CD4-positive, alpha-beta memory T cell (primary cell): Measurements from ENCODE around the gene ACKR2. TPM values are rescaled to one million over a fixed set of nuclear protein-coding genes. Genes with fewer than 3 reads are reported as not detected.

Experiments
- CTCF ChIA-PET: fragments of 350-600 bp; sonication (Branson Sonifier 250); formaldehyde crosslinking; loops from one replicate; lab custom pipeline; 2021; ENCODE audit warnings: inconsistent platforms; ENCODE audit not compliant: partially characterized antibody; lab: Charles Lee
- POLR2A ChIA-PET: fragments of 350-600 bp; sonication (Branson Sonifier 250); formaldehyde crosslinking; loops from one replicate; lab custom pipeline; 2021; ENCODE audit not compliant: partially characterized antibody; lab: Charles Lee
- DNase-seq, 5 donors: peaks; one replicate each; pipeline versions ENCODE4 v3.0.0 to v3.0.0-alpha.2; 2020 to 2022; ENCODE audit warnings: mixed read lengths in 1 of 5
- H3K27ac ChIP-seq: one replicate; pipeline ENCODE4 v1.7.0; 2013; ENCODE audit warnings: low read depth, low read length
- H3K27me3 ChIP-seq: 2 replicates; pipeline ENCODE4 v1.7.0; 2013; ENCODE audit warnings: mild to moderate bottlenecking, low read length, moderate library complexity; ENCODE audit not compliant: insufficient read depth
- H3K36me3 ChIP-seq: 2 replicates; pipeline ENCODE4 v1.7.0; 2013; ENCODE audit warnings: mild to moderate bottlenecking, low read length, moderate library complexity; ENCODE audit not compliant: insufficient read depth
- H3K4me1 ChIP-seq: 2 replicates; pipeline ENCODE4 v1.7.0; 2013; ENCODE audit warnings: mild to moderate bottlenecking, low read length, moderate library complexity; ENCODE audit not compliant: insufficient read depth
- H3K4me3 ChIP-seq, 2 donors: one replicate each; pipeline ENCODE4 v1.7.0; 2013; ENCODE audit warnings: low read length in 2 of 2, mild to moderate bottlenecking in 1 of 2
- H3K9me3 ChIP-seq, 2 donors: one replicate each; pipeline ENCODE4 v1.7.0; 2013; ENCODE audit warnings: low read length in 2 of 2, control low read depth in 1 of 2; ENCODE audit not compliant: control insufficient read depth in 1 of 2
- H3K27ac Mint-ChIP-seq, 7 donors: one replicate each; pipeline ENCODE4 v1.8.0; 2020 to 2021; ENCODE audit warnings: mixed read lengths in 7 of 7, mild to moderate bottlenecking in 6 of 7, inconsistent platforms in 3 of 7, moderate library complexity in 3 of 7
- H3K27me3 Mint-ChIP-seq, 2 donors: one replicate each; pipeline ENCODE4 v1.8.0; 2020 to 2021; ENCODE audit warnings: mixed read lengths in 2 of 2
- H3K36me3 Mint-ChIP-seq, 2 donors: one replicate each; pipeline ENCODE4 v1.8.0; 2020 to 2021; ENCODE audit warnings: mixed read lengths in 2 of 2, inconsistent platforms in 1 of 2, mild to moderate bottlenecking in 1 of 2
- H3K4me1 Mint-ChIP-seq, 4 donors: one replicate each; pipeline ENCODE4 v1.8.0; 2020 to 2021; ENCODE audit warnings: mixed read lengths in 4 of 4, mild to moderate bottlenecking in 1 of 4
- H3K4me3 Mint-ChIP-seq, 8 donors: one replicate each; pipeline ENCODE4 v1.8.0; 2020 to 2021; ENCODE audit warnings: mixed read lengths in 8 of 8, mild to moderate bottlenecking in 7 of 8, moderate library complexity in 6 of 8, inconsistent platforms in 3 of 8
- H3K9me3 Mint-ChIP-seq, 8 donors: one replicate each; pipeline ENCODE4 v1.8.0; 2020 to 2021; ENCODE audit warnings: mixed read lengths in 8 of 8, mild to moderate bottlenecking in 5 of 8, inconsistent platforms in 3 of 8, moderate library complexity in 1 of 8
- intact Hi-C: fragments of 100-400 bp; cut with micrococcal nuclease; formaldehyde crosslinking; loops from one replicate; pipeline ENCODE4 v1.15.1; 2023
- polyA plus RNA-seq, 2 donors: library from polyadenylated mRNA; unstranded; fragments of 300-500 nt; fragmentation: Illumina TruSeq; gene quantifications; one replicate each; pipeline ENCODE4 v1.2.3, GENCODE V29; 2021
- total RNA-seq, 2 experiments: library from RNA; stranded (reverse); gene quantifications; one replicate each; pipeline ENCODE4 v1.2.3, GENCODE V29; 2021

Gene ACKR2
- total and polyA plus RNA-seq, 4 experiments from 2014 or later: 0.28 to 0.49 TPM; not detected in 2

DNA sequence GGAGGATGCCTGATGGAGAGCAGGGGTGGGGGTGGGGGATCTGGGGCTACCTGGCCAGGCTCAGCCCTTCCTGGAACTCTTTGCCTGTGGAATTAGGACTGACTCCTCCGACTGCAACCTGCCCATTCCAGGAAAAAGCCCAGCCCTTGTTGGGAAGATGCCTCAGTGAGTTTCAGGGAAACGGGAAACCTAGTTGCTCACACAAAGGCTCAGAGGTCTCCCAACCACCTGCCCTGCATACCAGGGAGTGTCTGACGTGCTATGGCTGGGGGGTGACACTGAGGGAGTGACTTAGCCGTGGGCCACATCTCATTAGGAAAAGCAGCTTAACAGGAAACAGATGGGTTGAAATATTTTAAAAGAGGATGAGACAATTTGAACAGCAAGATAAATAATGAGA, 38.5 kb downstream of the ACKR2 start:
- POLR2A ChIA-PET: no interaction called here
- no peaks in the 10 kb centered on the region for H3K9me3 Mint-ChIP-seq
- peaks cover 7% of the 10 kb centered on the region for H3K4me1 ChIP-seq
- CTCF ChIA-PET: interaction anchor here (1.3 kb wide), 1 partner anchor 16 kb away, joined by 4 read pairs; no protein-coding TSS in a partner anchor
- H3K27me3 ChIP-seq: no peaks in the 10 kb centered on the region
- no peaks in the 10 kb centered on the region for H3K36me3 ChIP-seq
- no peak overlapping the region for H3K27ac Mint-ChIP-seq
- H3K4me3 ChIP-seq: no peak overlapping the region
- no peak overlapping the region for H3K4me3 Mint-ChIP-seq
- H3K27ac ChIP-seq: no peak overlapping the region
- H3K36me3 Mint-ChIP-seq: no peaks in the 10 kb centered on the region
- peaks cover 4 to 14% (median 8%) of the 10 kb centered on the region in 4 donors for H3K4me1 Mint-ChIP-seq
- DNase-seq: no peak
- intact Hi-C loops: no loop called here
- peaks cover 0 to 4% of the 10 kb centered on the region in 2 donors for H3K27me3 Mint-ChIP-seq
- H3K9me3 ChIP-seq: no peaks in the 10 kb centered on the region

DNA sequence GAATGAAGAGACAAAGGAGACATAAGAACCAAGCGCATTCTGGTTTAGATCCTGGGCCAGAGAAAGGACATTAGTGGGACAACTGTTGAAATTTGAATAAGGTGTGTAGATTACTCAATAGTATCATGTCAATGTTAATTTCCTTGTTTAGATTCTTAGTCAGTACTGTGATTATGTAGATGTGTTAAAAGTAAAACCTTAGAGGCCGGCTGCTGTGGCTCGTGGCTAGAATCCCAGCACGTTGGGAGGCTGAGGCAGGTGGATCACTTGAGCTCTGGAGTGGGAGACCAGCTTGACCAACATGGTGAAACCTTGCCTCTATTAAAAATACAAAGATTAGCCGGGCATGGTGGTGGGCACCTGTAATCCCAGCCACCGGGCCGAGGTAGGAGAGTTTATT, 39.8 kb downstream of the ACKR2 start:
- no peak overlapping the region for H3K27ac Mint-ChIP-seq
- Histone ChIP-seq H3K4me3 (no peak overlapping the region), H3K36me3 (no peaks in the 10 kb centered on the region), H3K9me3 (no peaks in the 10 kb centered on the region), H3K4me1 (peaks cover 7% of the 10 kb centered on the region), H3K27ac (no peak overlapping the region), H3K27me3 (no peaks in the 10 kb centered on the region)
- H3K27me3 Mint-ChIP-seq: peaks cover 3% of the 10 kb centered on the region in 2 donors
- ChIA-PET CTCF (no interaction called here), POLR2A (no interaction called here)
- DNase-seq: no peak
- no peak overlapping the region for H3K4me3 Mint-ChIP-seq
- peaks cover 4 to 14% (median 8%) of the 10 kb centered on the region in 4 donors for H3K4me1 Mint-ChIP-seq
- intact Hi-C loops: no loop called here
- H3K9me3 Mint-ChIP-seq: no peaks in the 10 kb centered on the region
- no peaks in the 10 kb centered on the region for H3K36me3 Mint-ChIP-seq

DNA sequence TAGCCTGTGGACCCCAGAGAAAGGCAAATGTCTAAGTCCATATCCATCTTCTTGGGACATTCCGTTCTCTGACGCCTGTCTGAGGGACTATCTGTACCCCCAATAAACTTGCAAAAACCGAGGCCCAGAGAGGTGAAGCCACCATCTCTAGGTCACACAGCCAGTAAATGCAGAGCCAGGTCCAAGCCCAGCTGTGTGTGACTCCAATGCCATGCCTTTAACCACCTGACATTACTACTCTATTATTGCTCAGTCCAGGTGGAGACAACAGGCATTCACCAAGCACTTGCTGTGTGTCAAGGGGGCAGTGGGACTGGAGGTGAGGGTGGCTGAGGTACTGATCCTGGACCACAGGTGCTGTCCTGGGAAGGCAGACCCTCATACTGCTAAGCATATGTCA, 41.0 kb downstream of the ACKR2 start:
- Histone ChIP-seq H3K27ac (no peak overlapping the region), H3K9me3 (no peaks in the 10 kb centered on the region), H3K4me1 (peaks cover 7% of the 10 kb centered on the region), H3K4me3 (no peak overlapping the region), H3K27me3 (no peaks in the 10 kb centered on the region), H3K36me3 (no peaks in the 10 kb centered on the region)
- Mint-ChIP-seq H3K4me1 (peaks cover 4 to 14% (median 8%) of the 10 kb centered on the region in 4 donors), H3K9me3 (no peaks in the 10 kb centered on the region), H3K27ac (no peak overlapping the region), H3K27me3 (peaks cover 4 to 6% of the 10 kb centered on the region in 2 donors), H3K4me3 (no peak overlapping the region), H3K36me3 (no peaks in the 10 kb centered on the region)
- no peak for DNase-seq
- ChIA-PET CTCF (no interaction called here), POLR2A (no interaction called here)
- intact Hi-C loops: no loop called here

DNA sequence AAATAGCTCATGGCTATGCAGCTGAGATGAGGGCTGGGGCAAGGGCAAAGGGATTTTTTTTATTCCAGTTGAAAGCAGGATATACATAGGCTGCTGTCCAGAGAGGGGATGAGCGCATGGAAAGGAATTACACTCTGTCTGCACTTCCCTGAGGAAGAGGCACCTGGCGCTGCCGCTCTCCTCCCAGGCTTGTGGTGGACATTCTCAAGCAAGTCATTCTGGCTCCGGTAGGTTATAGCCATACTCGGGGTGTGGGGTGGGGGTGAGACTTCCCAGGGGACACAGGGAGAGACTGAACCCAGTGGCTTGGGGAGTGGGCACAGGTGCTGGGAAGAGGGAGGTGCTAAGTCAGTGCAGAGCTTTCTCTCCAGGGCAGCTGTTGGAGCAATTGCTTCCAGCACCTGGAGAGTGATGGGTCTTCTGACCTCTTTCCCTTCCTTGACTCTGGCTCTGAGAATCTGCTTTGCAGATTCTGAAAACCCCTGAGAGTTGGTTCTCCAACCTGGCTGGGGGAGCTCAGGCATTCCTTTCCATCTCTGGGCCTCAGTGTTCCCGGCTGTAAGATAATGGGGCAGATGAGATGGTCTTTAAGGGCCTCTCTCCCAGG, 42.1 kb downstream of the ACKR2 start:
- Histone ChIP-seq H3K27ac (no peak overlapping the region), H3K27me3 (no peaks in the 10 kb centered on the region), H3K4me1 (peaks cover 7% of the 10 kb centered on the region), H3K4me3 (no peak overlapping the region), H3K9me3 (no peaks in the 10 kb centered on the region), H3K36me3 (no peaks in the 10 kb centered on the region)
- DNase-seq: no peak
- Mint-ChIP-seq H3K36me3 (no peaks in the 10 kb centered on the region), H3K4me3 (no peak overlapping the region), H3K27me3 (peaks cover 7 to 9% of the 10 kb centered on the region in 2 donors), H3K27ac (no peak overlapping the region), H3K9me3 (no peaks in the 10 kb centered on the region), H3K4me1 (peaks cover 4 to 14% (median 8%) of the 10 kb centered on the region in 4 donors)
- POLR2A ChIA-PET: no interaction called here
- intact Hi-C loops: no loop called here
- CTCF ChIA-PET: interaction anchor here (1.0 kb wide), 2 partner anchors 12 to 30 kb away, joined by 4 to 6 read pairs; no protein-coding TSS in a partner anchor

DNA sequence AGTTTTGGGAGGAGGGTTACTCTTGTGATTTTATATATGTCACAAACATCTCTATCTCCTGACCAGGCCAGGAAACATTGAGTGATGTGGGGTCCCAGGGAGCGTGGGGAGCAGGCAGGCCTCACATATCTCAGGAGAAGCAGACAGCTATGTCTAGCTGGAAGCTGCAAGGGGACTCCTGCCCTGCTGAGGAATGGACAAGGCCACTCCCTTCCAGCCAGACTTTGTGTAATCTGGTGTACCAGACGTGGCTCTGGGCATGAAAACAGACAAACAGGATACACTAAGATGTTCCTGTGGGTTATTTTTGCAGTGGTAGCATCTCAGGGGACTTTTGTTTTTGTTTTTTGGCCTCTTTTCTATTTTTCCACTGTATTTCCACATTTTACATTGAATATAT, 43.2 kb downstream of the ACKR2 start:
- CTCF ChIA-PET: interaction anchor here (1.0 kb wide), 2 partner anchors 13 to 29 kb away, joined by 4 to 6 read pairs; no protein-coding TSS in a partner anchor
- intact Hi-C loops: no loop called here
- Histone ChIP-seq H3K36me3 (no peaks in the 10 kb centered on the region), H3K4me1 (peaks cover under 1% of the 10 kb centered on the region), H3K9me3 (no peaks in the 10 kb centered on the region), H3K27ac (no peak overlapping the region), H3K4me3 (no peak overlapping the region), H3K27me3 (no peaks in the 10 kb centered on the region)
- Mint-ChIP-seq H3K4me1 (peaks cover 0 to 4% (median under 1%) of the 10 kb centered on the region in 4 donors), H3K36me3 (no peaks in the 10 kb centered on the region), H3K4me3 (no peak overlapping the region), H3K27ac (no peak overlapping the region), H3K9me3 (no peaks in the 10 kb centered on the region), H3K27me3 (peaks cover 9% of the 10 kb centered on the region in 2 donors)
- DNase-seq: no peak
- POLR2A ChIA-PET: no interaction called here

DNA sequence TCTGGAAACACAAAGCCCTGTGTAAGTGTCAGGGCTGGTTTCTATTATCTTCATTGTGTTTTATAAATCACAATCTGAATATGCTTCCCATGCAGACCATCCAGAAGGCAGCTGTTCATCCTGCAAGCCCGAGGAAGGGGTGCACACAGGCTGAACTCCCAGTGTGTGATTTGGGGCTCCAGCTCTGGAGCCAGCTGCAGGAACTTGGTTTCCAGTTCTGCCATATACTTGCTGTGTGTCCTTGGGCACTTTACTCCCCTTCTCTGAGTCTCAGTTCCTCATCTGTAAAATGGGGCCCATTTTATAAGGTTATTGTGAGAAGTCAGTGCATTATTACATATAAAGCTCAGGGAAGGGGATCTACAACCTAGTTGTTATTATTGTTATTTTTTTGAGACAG, 43.8 kb downstream of the ACKR2 start:
- H3K4me1 Mint-ChIP-seq: no peaks in the 10 kb centered on the region

DNA sequence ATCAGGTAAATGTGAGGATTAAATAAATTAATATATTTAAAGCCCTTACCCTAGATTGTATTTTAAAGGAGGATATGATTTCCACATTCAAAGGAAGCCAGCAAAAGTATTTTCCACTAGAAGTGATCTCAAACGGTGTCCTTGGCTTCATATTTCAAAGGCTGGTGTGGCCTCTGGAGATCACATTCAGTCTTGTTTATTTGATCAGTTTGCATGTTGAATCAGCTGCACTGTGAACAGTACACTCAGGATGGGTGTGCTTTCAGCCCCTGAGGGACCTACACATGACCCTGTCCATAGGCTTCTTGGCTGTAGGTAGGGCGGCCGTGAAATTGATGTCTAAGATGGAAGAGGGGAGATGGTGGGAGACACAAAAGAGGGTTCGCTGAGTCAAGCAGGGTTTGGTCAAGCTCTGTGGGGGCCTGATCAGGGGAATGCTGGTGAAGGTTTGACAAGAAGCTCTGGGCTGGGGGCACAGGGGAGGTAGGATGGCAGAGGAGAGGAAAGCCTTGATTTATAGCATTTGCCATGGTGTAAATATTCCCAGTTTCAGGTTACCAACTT, 44.6 kb downstream of the ACKR2 start:
- no peak overlapping the region for H3K27ac Mint-ChIP-seq

More for the DNA sequence above, 43.8 kb downstream of the ACKR2 start:
- intact Hi-C loops: no loop called here
- Mint-ChIP-seq H3K27ac (no peak overlapping the region), H3K27me3 (peaks cover 9% of the 10 kb centered on the region in 2 donors), H3K4me3 (no peak overlapping the region), H3K9me3 (no peaks in the 10 kb centered on the region), H3K36me3 (no peaks in the 10 kb centered on the region)
- Histone ChIP-seq H3K4me3 (no peak overlapping the region), H3K9me3 (no peaks in the 10 kb centered on the region), H3K4me1 (no peaks in the 10 kb centered on the region), H3K36me3 (no peaks in the 10 kb centered on the region), H3K27ac (no peak overlapping the region), H3K27me3 (no peaks in the 10 kb centered on the region)
- POLR2A ChIA-PET: no interaction called here
- no peak for DNase-seq
- CTCF ChIA-PET: no interaction called here

More for the DNA sequence above, 44.6 kb downstream of the ACKR2 start:
- no peaks in the 10 kb centered on the region for H3K9me3 ChIP-seq
- intact Hi-C loops: no loop called here
- H3K4me3 Mint-ChIP-seq: no peak overlapping the region
- ChIA-PET CTCF (no interaction called here), POLR2A (no interaction called here)
- H3K27me3 Mint-ChIP-seq: peaks cover 9 to 13% of the 10 kb centered on the region in 2 donors
- H3K4me1 ChIP-seq: no peaks in the 10 kb centered on the region
- H3K36me3 ChIP-seq: no peaks in the 10 kb centered on the region
- DNase-seq: no peak
- no peaks in the 10 kb centered on the region for H3K36me3 Mint-ChIP-seq
- H3K27ac ChIP-seq: no peak overlapping the region
- no peaks in the 10 kb centered on the region for H3K27me3 ChIP-seq
- no peak overlapping the region for H3K4me3 ChIP-seq
- no peaks in the 10 kb centered on the region for H3K9me3 Mint-ChIP-seq
- H3K4me1 Mint-ChIP-seq: no peaks in the 10 kb centered on the region
